SK-N-SH (cell line): ENCODE measurements around the gene BAIAP2L2.

Experiments used
- EZH2phosphoT487 ChIP-seq: fragments of 200-600 bp; sonication (generic); IDR thresholded peaks from 2 replicates; pipeline ENCODE4 v1.6.1; 2017; ENCODE audit warnings: low read depth, mixed run types, mild to moderate bottlenecking, antibody characterized with exemption, moderate library complexity, borderline replicate concordance
- GABPA ChIP-seq: IDR thresholded peaks from 2 replicates; pipeline ENCODE4 v1.4.0; 2012; ENCODE audit warnings: low read depth, mild to moderate bottlenecking
- GATA2 ChIP-seq: sonication (generic); formaldehyde crosslinking; IDR thresholded peaks from 2 replicates; pipeline ENCODE4 v1.5.0; 2020; ENCODE audit warnings: mild to moderate bottlenecking, missing genetic modification reagents
- JUND ChIP-seq: IDR thresholded peaks from 2 replicates; pipeline ENCODE4 v1.4.0; 2012
- TAF1 ChIP-seq: IDR thresholded peaks from 2 replicates; pipeline ENCODE4 v1.6.1; 2012; ENCODE audit warnings: low read depth, mild to moderate bottlenecking, low read length, moderate library complexity, borderline replicate concordance
- USF2 ChIP-seq: fragments of 150-350 bp; IDR thresholded peaks from 2 replicates; pipeline ENCODE4 v1.6.1; 2017; ENCODE audit warnings: antibody characterized with exemption, low read length, low read depth, borderline replicate concordance
- TF ChIP-seq, protein P1 (sequence below): fragments of 200-600 bp; sonication (generic); IDR thresholded peaks from 2 replicates; pipeline ENCODE4 v1.6.1; 2017; ENCODE audit warnings: antibody characterized with exemption, mild to moderate bottlenecking, moderate library complexity
- TF ChIP-seq, protein P2 (sequence below): IDR thresholded peaks from 2 replicates; pipeline ENCODE4 v1.6.1; 2012; ENCODE audit warnings: mild to moderate bottlenecking, low read depth, low read length, moderate library complexity

- TF ChIP-seq, protein P1, sequence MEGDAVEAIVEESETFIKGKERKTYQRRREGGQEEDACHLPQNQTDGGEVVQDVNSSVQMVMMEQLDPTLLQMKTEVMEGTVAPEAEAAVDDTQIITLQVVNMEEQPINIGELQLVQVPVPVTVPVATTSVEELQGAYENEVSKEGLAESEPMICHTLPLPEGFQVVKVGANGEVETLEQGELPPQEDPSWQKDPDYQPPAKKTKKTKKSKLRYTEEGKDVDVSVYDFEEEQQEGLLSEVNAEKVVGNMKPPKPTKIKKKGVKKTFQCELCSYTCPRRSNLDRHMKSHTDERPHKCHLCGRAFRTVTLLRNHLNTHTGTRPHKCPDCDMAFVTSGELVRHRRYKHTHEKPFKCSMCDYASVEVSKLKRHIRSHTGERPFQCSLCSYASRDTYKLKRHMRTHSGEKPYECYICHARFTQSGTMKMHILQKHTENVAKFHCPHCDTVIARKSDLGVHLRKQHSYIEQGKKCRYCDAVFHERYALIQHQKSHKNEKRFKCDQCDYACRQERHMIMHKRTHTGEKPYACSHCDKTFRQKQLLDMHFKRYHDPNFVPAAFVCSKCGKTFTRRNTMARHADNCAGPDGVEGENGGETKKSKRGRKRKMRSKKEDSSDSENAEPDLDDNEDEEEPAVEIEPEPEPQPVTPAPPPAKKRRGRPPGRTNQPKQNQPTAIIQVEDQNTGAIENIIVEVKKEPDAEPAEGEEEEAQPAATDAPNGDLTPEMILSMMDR = no peak
- TF ChIP-seq TAF1 (no peak), GATA2 (CRISPR knock-in tag) (no peak), EZH2phosphoT487 (no peak), USF2 (no peak), GABPA (no peak), JUND (no peak)
- TF ChIP-seq, protein P2, sequence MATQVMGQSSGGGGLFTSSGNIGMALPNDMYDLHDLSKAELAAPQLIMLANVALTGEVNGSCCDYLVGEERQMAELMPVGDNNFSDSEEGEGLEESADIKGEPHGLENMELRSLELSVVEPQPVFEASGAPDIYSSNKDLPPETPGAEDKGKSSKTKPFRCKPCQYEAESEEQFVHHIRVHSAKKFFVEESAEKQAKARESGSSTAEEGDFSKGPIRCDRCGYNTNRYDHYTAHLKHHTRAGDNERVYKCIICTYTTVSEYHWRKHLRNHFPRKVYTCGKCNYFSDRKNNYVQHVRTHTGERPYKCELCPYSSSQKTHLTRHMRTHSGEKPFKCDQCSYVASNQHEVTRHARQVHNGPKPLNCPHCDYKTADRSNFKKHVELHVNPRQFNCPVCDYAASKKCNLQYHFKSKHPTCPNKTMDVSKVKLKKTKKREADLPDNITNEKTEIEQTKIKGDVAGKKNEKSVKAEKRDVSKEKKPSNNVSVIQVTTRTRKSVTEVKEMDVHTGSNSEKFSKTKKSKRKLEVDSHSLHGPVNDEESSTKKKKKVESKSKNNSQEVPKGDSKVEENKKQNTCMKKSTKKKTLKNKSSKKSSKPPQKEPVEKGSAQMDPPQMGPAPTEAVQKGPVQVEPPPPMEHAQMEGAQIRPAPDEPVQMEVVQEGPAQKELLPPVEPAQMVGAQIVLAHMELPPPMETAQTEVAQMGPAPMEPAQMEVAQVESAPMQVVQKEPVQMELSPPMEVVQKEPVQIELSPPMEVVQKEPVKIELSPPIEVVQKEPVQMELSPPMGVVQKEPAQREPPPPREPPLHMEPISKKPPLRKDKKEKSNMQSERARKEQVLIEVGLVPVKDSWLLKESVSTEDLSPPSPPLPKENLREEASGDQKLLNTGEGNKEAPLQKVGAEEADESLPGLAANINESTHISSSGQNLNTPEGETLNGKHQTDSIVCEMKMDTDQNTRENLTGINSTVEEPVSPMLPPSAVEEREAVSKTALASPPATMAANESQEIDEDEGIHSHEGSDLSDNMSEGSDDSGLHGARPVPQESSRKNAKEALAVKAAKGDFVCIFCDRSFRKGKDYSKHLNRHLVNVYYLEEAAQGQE = no peak
Observed at GRCh38 chr22:38038426-38038825, 72.1 kb downstream of the BAIAP2L2 start.
